Measurements from ENCODE around the gene SNX19.
A peak's percentile ranks its signal among the peaks of the same experiment; 100 is the strongest.

SNX19 gene

GRCh38 chr11:130868721-130869390 lies 47.4 kb downstream of the SNX19 start:
- TF ChIP-seq CTCF (IDR thresholded peaks at IDR 0.05; ENCODE audit: borderline replicate concordance, insufficient read depth, low read depth, low read length) = no peak
- H3K4me3 ChIP-seq (ENCODE audit: low read depth, low read length) = no peak overlapping the region

- TF ChIP-seq CTCF (IDR thresholded peaks at IDR 0.05; ENCODE audit: borderline replicate concordance, insufficient read depth, low read depth, low read length) = no peak
- no peak overlapping the region for H3K4me3 ChIP-seq (ENCODE audit: low read depth, low read length)
Observed at GRCh38 chr11:130868086-130868710, 48.1 kb downstream of the SNX19 start.

GRCh38 chr11:130866831-130867230 lies 49.4 kb downstream of the SNX19 start:
- TF ChIP-seq CTCF (IDR thresholded peaks at IDR 0.05; ENCODE audit: borderline replicate concordance, insufficient read depth, low read depth, low read length) = no peak
- H3K4me3 ChIP-seq (ENCODE audit: low read depth, low read length) = no peak overlapping the region

- no peak overlapping the region for H3K4me3 ChIP-seq (ENCODE audit: low read depth, low read length)
- no peak for TF ChIP-seq CTCF (IDR thresholded peaks at IDR 0.05; ENCODE audit: borderline replicate concordance, insufficient read depth, low read depth, low read length)
Observed at GRCh38 chr11:130865774-130866114, 50.5 kb downstream of the SNX19 start.

- no peak overlapping the region for H3K4me3 ChIP-seq (ENCODE audit: low read depth, low read length)
- TF ChIP-seq CTCF (IDR thresholded peaks at IDR 0.05; ENCODE audit: borderline replicate concordance, insufficient read depth, low read depth, low read length) = no peak
Observed at GRCh38 chr11:130865091-130865773, 51.0 kb downstream of the SNX19 start.

GRCh38 chr11:130861902-130862860 lies 54.1 kb downstream of the SNX19 start:
- peak; percentile 99 for TF ChIP-seq CTCF (IDR thresholded peaks at IDR 0.05; ENCODE audit: borderline replicate concordance, insufficient read depth, low read depth, low read length)
- no peak overlapping the region for H3K4me3 ChIP-seq (ENCODE audit: low read depth, low read length)

Measured in GM12875 (cell line).